Measurements from ENCODE around the gene PGLYRP2. TPM values are rescaled to one million over a fixed set of nuclear protein-coding genes. Genes with fewer than 3 reads are reported as not detected.

The PGLYRP2 gene
- polyA plus RNA-seq, 1 experiment, result not detected

DNA sequence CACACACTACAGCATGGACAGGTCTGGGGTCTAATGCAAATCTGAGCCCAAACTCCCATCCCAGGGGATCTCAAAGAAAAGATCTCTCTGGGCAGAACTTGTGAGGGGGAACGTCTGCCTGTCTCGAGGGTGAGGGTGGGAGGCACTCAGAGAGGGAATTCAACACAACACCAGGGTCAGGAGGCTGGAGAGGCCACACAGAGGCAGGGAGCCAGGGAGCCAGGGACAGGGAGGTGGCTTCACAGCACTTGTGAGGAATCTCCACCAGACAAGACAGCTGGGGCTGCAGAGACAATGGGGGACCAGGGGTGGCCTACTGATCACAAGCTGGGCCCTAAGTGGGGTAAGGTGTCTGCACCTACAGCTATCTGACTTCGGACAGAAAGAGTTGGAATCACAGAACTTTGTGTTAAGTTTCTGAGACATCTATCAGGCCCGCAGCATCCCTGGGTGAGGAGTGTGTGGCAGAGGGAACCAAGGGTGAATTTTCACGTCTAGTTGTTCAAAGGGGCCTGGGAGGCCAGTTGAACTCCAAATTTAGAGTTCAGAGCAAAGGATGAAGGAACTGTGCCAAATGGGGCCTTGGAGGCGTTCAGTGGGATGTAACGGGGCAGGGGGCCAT is 47.8 kb downstream of the PGLYRP2 start:
- TF ChIP-seq, protein P1, sequence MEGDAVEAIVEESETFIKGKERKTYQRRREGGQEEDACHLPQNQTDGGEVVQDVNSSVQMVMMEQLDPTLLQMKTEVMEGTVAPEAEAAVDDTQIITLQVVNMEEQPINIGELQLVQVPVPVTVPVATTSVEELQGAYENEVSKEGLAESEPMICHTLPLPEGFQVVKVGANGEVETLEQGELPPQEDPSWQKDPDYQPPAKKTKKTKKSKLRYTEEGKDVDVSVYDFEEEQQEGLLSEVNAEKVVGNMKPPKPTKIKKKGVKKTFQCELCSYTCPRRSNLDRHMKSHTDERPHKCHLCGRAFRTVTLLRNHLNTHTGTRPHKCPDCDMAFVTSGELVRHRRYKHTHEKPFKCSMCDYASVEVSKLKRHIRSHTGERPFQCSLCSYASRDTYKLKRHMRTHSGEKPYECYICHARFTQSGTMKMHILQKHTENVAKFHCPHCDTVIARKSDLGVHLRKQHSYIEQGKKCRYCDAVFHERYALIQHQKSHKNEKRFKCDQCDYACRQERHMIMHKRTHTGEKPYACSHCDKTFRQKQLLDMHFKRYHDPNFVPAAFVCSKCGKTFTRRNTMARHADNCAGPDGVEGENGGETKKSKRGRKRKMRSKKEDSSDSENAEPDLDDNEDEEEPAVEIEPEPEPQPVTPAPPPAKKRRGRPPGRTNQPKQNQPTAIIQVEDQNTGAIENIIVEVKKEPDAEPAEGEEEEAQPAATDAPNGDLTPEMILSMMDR (IDR thresholded peaks at IDR 0.05; ENCODE audit: insufficient read depth, low read depth, low read length), result no peak
- ChIA-PET CTCF (interaction anchor here (1.5 kb wide), 1 partner anchor 13 kb away, joined by 4 read pairs; the partner anchor contains the start of gene AKAP8L), POLR2A (no interaction called here)
- DNase-seq (ENCODE audit: low read depth), result no peak
- no peaks in the 10 kb centered on the region for H3K27me3 ChIP-seq (ENCODE audit: control insufficient read depth, insufficient read depth, low read length)
- H3K36me3 ChIP-seq (ENCODE audit: control insufficient read depth, insufficient read depth, low read length), result peaks cover 22% of the 10 kb centered on the region
- H3K4me3 ChIP-seq (ENCODE audit: low read depth, low read length), result peak overlapping the region; percentile 88

DNA sequence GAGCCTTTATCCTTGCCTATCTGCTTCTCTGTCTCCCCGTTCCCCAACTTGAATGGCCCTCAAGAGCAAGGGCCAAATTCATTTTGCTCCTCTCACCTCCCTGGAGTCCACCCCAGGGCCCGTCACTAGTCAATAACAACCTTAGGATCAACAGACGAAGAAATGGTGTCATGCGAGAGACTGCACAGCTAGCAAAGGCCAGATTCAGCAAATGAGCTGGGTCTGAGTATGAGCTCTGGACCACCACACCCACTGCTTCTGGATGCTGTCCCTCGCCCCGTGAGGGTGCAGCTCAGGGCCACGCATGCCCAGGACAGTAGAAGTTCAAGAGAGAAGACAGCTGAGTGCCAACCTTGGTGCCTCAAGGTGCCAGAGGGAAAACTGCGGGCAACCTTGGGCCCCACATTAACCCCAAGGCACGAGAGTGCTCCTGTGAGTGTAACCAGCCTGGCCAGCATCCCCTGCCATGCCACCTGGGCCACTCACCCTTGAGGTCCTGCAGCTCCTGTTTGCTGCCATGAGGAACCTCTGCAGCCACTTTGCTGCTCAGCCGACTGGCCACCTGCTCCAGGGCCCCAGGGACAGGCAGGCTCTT is 48.7 kb downstream of the PGLYRP2 start:
- no peaks in the 10 kb centered on the region for H3K27me3 ChIP-seq (ENCODE audit: control insufficient read depth, insufficient read depth, low read length)
- TF ChIP-seq, protein P1 (IDR thresholded peaks at IDR 0.05; ENCODE audit: insufficient read depth, low read depth, low read length), result no peak
- no peak overlapping the region; the same call in 1 of the 2 replicates for H3K4me3 ChIP-seq (ENCODE audit: low read depth, low read length)
- no peak for DNase-seq (ENCODE audit: low read depth)
- ChIA-PET POLR2A (no interaction called here), CTCF (interaction anchor here (1.5 kb wide), 1 partner anchor 12 kb away, joined by 4 read pairs; the partner anchor contains the start of gene AKAP8L)
- peaks cover 27% of the 10 kb centered on the region for H3K36me3 ChIP-seq (ENCODE audit: control insufficient read depth, insufficient read depth, low read length)

- CTCF ChIA-PET, result interaction anchor here (0.9 to 2.0 kb wide), 3 partner anchors 11 to 50 kb away, joined by 3 to 7 read pairs (median 4); partner anchors contain the start of genes AKAP8 and AKAP8L
- H3K4me3 ChIP-seq (ENCODE audit: low read depth, low read length), result no peak overlapping the region
Observed at GRCh38 chr19:15429825-15430467, 49.4 kb downstream of the PGLYRP2 start.

GRCh38 chr19:15428956-15429824 is 50.1 kb downstream of the PGLYRP2 start:
- no peak for DNase-seq (ENCODE audit: low read depth)
- Histone ChIP-seq H3K27me3 (ENCODE audit: control insufficient read depth, insufficient read depth, low read length) (no peaks in the 10 kb centered on the region), H3K4me3 (ENCODE audit: low read depth, low read length) (no peak overlapping the region), H3K36me3 (ENCODE audit: control insufficient read depth, insufficient read depth, low read length) (peaks cover 36% of the 10 kb centered on the region)
- POLR2A ChIA-PET, result no interaction called here
- TF ChIP-seq, protein P1 (IDR thresholded peaks at IDR 0.05; ENCODE audit: insufficient read depth, low read depth, low read length), result no peak
- CTCF ChIA-PET, result interaction anchor here (0.9 to 2.0 kb wide), 2 partner anchors 10 to 49 kb away, joined by 3 to 7 read pairs; partner anchors contain the start of genes AKAP8 and AKAP8L

More at GRCh38 chr19:15429825-15430467, 49.4 kb downstream of the PGLYRP2 start:
- Histone ChIP-seq H3K36me3 (ENCODE audit: control insufficient read depth, insufficient read depth, low read length) (peaks cover 32% of the 10 kb centered on the region), H3K27me3 (ENCODE audit: control insufficient read depth, insufficient read depth, low read length) (no peaks in the 10 kb centered on the region)
- DNase-seq (ENCODE audit: low read depth), result no peak
- TF ChIP-seq, protein P1 (IDR thresholded peaks at IDR 0.05; ENCODE audit: insufficient read depth, low read depth, low read length), result no peak
- POLR2A ChIA-PET, result no interaction called here
